Smooth muscle cell (in vitro differentiated cells): ENCODE data around the gene HAUS5. TPM values are rescaled to one million over a fixed set of nuclear protein-coding genes. Genes with fewer than 3 reads are reported as not detected.
A peak's percentile ranks its signal among the peaks of the same experiment; 100 is the strongest.

Source experiments
- DNase-seq: peaks from one replicate; lab custom pipeline; 2025; ENCODE audit not compliant: unreplicated experiment; lab: John Stamatoyannopoulos, UW
- H2AFZ ChIP-seq: fragments of 200-600 bp; sonication (generic); 2 replicates; pipeline ENCODE4 v1.6.0; 2016; ENCODE audit warnings: antibody characterized with exemption, low read depth, mild to moderate bottlenecking
- H3F3A ChIP-seq: fragments of 200-600 bp; sonication (generic); 2 replicates; pipeline ENCODE4 v1.6.0; 2017; ENCODE audit warnings: antibody characterized with exemption, low read depth
- H3K27ac ChIP-seq: fragments of 200-600 bp; sonication (generic); 2 replicates; pipeline ENCODE4 v1.5.1; 2016; ENCODE audit warnings: low read depth, mild to moderate bottlenecking
- H3K27me3 ChIP-seq: fragments of 200-600 bp; sonication (generic); 2 replicates; pipeline ENCODE4 v1.6.1; 2016; ENCODE audit warnings: low read depth, mild to moderate bottlenecking
- H3K36me3 ChIP-seq: fragments of 200-600 bp; sonication (generic); 2 replicates; pipeline ENCODE4 v1.5.1; 2016; ENCODE audit warnings: low read depth
- H3K4me1 ChIP-seq: fragments of 200-600 bp; sonication (generic); 2 replicates; pipeline ENCODE4 v1.5.1; 2016; ENCODE audit warnings: low read depth
- H3K4me2 ChIP-seq: fragments of 200-600 bp; sonication (generic); 2 replicates; pipeline ENCODE4 v1.6.0; 2016; ENCODE audit warnings: mild to moderate bottlenecking
- H3K4me3 ChIP-seq: fragments of 200-600 bp; sonication (generic); 2 replicates; pipeline ENCODE4 v1.5.1; 2016; ENCODE audit warnings: mild to moderate bottlenecking
- H3K79me2 ChIP-seq: fragments of 200-600 bp; sonication (generic); 2 replicates; pipeline ENCODE4 v1.6.0; 2016; ENCODE audit warnings: low read depth, mild to moderate bottlenecking
- H3K9ac ChIP-seq: fragments of 200-600 bp; sonication (generic); 2 replicates; pipeline ENCODE4 v1.6.0; 2016; ENCODE audit warnings: low read depth
- H3K9me3 ChIP-seq: fragments of 200-600 bp; sonication (generic); replicated peaks from 2 replicates; pipeline ENCODE4 v1.5.1; 2016; ENCODE audit warnings: low read depth
- H4K20me1 ChIP-seq: fragments of 200-600 bp; sonication (generic); 2 replicates; pipeline ENCODE4 v1.6.0; 2016; ENCODE audit warnings: low read depth
- WGBS: methylation state at CpG from one replicate; pipeline ENCODE4 v1.1.7; 2016; ENCODE audit warnings: low lambda C conversion rate; 5-methylcytosine and 5-hydroxymethylcytosine counted together
- polyA plus RNA-seq: library from polyadenylated mRNA; unstranded; fragments of >200 nt; fragmentation: Nextera tagmentation; extraction: Ambion mirVana; gene quantifications from 2 replicates; pipeline ENCODE4 v1.2.1, GENCODE V29; 2016
- total RNA-seq: library from RNA; depleted of rRNA; stranded (reverse); fragments of >200 nt; gene quantifications from 2 replicates; pipeline ENCODE4 v1.2.3, GENCODE V29; 2014
- TF ChIP-seq, protein P1 (sequence below): fragments of 200-600 bp; sonication (generic); IDR thresholded peaks from 2 replicates; pipeline ENCODE4 v1.5.1; 2017; ENCODE audit warnings: borderline replicate concordance, mild to moderate bottlenecking, antibody characterized with exemption; ENCODE audit not compliant: insufficient read depth, poor library complexity, severe bottlenecking

The HAUS5 gene
- total and polyA plus RNA-seq, 2 experiments from 2014 or later: 6.4 to 14.0 TPM

DNA sequence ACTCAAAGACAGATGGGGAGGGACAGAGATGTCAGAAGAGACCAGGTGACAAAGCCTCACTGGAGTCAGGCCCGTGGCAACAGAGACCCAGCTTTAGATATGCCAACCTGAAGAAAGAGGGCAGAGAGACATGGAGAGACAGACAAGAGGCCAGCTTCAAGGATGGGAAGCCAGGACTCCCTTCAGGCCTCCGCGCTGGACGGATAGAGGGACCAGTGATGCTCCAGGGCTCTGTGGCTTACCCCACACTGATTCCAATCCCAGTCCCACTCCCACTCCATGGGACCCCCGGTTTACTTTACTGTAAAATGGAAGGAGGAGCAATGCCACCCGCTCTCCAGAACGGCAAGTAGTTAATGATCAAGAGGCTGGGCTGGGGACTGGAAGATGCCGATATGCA, 27.3 kb downstream of the HAUS5 start:
- Histone ChIP-seq H3K79me2 (no peaks in the 10 kb centered on the region), H3K27ac (no peak overlapping the region), H3K9me3 (no peaks in the 10 kb centered on the region), H3K9ac (no peak overlapping the region), H3K36me3 (no peaks in the 10 kb centered on the region), H3K4me2 (no peak overlapping the region), H3K4me3 (no peak overlapping the region), H3F3A (peaks cover 9% of the 10 kb centered on the region), H2AFZ (no peak overlapping the region), H3K4me1 (peaks cover 13% of the 10 kb centered on the region), H3K27me3 (no peaks in the 10 kb centered on the region), H4K20me1 (no peaks in the 10 kb centered on the region)
- WGBS: 95% methylated on average over 8 of the region's 8 CpGs
- DNase-seq: no peak
- TF ChIP-seq, protein P1, sequence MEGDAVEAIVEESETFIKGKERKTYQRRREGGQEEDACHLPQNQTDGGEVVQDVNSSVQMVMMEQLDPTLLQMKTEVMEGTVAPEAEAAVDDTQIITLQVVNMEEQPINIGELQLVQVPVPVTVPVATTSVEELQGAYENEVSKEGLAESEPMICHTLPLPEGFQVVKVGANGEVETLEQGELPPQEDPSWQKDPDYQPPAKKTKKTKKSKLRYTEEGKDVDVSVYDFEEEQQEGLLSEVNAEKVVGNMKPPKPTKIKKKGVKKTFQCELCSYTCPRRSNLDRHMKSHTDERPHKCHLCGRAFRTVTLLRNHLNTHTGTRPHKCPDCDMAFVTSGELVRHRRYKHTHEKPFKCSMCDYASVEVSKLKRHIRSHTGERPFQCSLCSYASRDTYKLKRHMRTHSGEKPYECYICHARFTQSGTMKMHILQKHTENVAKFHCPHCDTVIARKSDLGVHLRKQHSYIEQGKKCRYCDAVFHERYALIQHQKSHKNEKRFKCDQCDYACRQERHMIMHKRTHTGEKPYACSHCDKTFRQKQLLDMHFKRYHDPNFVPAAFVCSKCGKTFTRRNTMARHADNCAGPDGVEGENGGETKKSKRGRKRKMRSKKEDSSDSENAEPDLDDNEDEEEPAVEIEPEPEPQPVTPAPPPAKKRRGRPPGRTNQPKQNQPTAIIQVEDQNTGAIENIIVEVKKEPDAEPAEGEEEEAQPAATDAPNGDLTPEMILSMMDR: no peak

- Histone ChIP-seq H3K79me2 (no peaks in the 10 kb centered on the region), H3K36me3 (no peaks in the 10 kb centered on the region), H3K9ac (peak within 1 kb of the TSS; percentile 28), H3K4me2 (peak within 1 kb of the TSS; percentile 91), H2AFZ (no peak within 1 kb of the TSS), H3K27me3 (no peaks in the 10 kb centered on the region), H3K4me1 (peaks cover 13% of the 10 kb centered on the region), H3K4me3 (no peak within 1 kb of the TSS), H3K9me3 (no peaks in the 10 kb centered on the region), H3F3A (peaks cover 18% of the 10 kb centered on the region), H3K27ac (peak within 1 kb of the TSS; percentile 86), H4K20me1 (no peaks in the 10 kb centered on the region)
- DNase-seq: no peak
- 21% methylated on average over 27 of the region's 28 CpGs for WGBS
- TF ChIP-seq, protein P1: no peak
Observed at GRCh38 chr19:35641515-35642151, 29.1 kb downstream of the HAUS5 start, which contains the start of gene ETV2. ETV2 (plus strand) TSS chr19:35641745; CDS start chr19:35642461, 716 bp downstream.

- WGBS: 72% methylated on average over 10 of the region's 10 CpGs
- H3K9ac ChIP-seq: peak overlapping the region; percentile 28
- peak overlapping the region; percentile 86 for H3K27ac ChIP-seq
- no peaks in the 10 kb centered on the region for H3K9me3 ChIP-seq
- H3K79me2 ChIP-seq: no peaks in the 10 kb centered on the region
- no peak overlapping the region for H3K4me3 ChIP-seq
- no peaks in the 10 kb centered on the region for H3K36me3 ChIP-seq
- H3K4me1 ChIP-seq: peaks cover 13% of the 10 kb centered on the region
- no peak overlapping the region for H2AFZ ChIP-seq
- TF ChIP-seq, protein P1: no peak
- peak overlapping the region; percentile 91 for H3K4me2 ChIP-seq
- no peak for DNase-seq
- peaks cover 21% of the 10 kb centered on the region for H3F3A ChIP-seq
- H4K20me1 ChIP-seq: no peaks in the 10 kb centered on the region
- no peaks in the 10 kb centered on the region for H3K27me3 ChIP-seq
Observed at GRCh38 chr19:35642312-35642711, 29.8 kb downstream of the HAUS5 start.

GRCh38 chr19:35642798-35643254, 30.3 kb downstream of the HAUS5 start:
- Histone ChIP-seq H3K9me3 (no peaks in the 10 kb centered on the region), H4K20me1 (no peaks in the 10 kb centered on the region), H3K4me2 (peak overlapping the region; percentile 91), H2AFZ (peak overlapping the region; percentile 80), H3K79me2 (no peaks in the 10 kb centered on the region), H3K27me3 (no peaks in the 10 kb centered on the region), H3K4me1 (peaks cover 13% of the 10 kb centered on the region), H3F3A (peaks cover 21% of the 10 kb centered on the region), H3K36me3 (no peaks in the 10 kb centered on the region), H3K4me3 (peak overlapping the region; percentile 61), H3K9ac (peak overlapping the region; percentile 26), H3K27ac (peak overlapping the region; percentile 86)
- 40% methylated on average over 15 of the region's 15 CpGs for WGBS
- TF ChIP-seq, protein P1: no peak
- DNase-seq: no peak
